Karpas-422 (cell line): Measurements from ENCODE around the gene PSMB3. TPM values are rescaled to one million over a fixed set of nuclear protein-coding genes. Genes with fewer than 3 reads are reported as not detected.
"Not testable (repeated sequence)": the region's sequence is repeated elsewhere in the genome, so short reads cannot be mapped to it uniquely, and the experiment has no call there.

Source experiments
- DNase-seq: peaks from one replicate; pipeline ENCODE4 v3.0.0-alpha.2; 2015
- H2AFZ ChIP-seq: fragments of 200-600 bp; sonication (generic); 2 replicates; pipeline ENCODE4 v1.6.1; 2014; ENCODE audit warnings: antibody characterized with exemption, low read length, mixed read lengths
- H3K27ac ChIP-seq: fragments of 200-600 bp; sonication (generic); 2 replicates; pipeline ENCODE4 v1.5.1; 2014; ENCODE audit warnings: mild to moderate bottlenecking, low read length, moderate library complexity
- H3K27me3 ChIP-seq: fragments of 200-600 bp; sonication (generic); 2 replicates; pipeline ENCODE4 v1.6.1; 2014; ENCODE audit warnings: low read length, mixed read lengths
- H3K36me3 ChIP-seq: fragments of 200-600 bp; sonication (generic); 2 replicates; pipeline ENCODE4 v1.6.1; 2014; ENCODE audit warnings: low read length, mixed read lengths; ENCODE audit not compliant: insufficient read depth
- H3K4me1 ChIP-seq: fragments of 200-600 bp; sonication (generic); 2 replicates; pipeline ENCODE4 v1.6.1; 2014; ENCODE audit warnings: mild to moderate bottlenecking, low read length, mixed read lengths
- H3K4me2 ChIP-seq: fragments of 200-600 bp; sonication (generic); 2 replicates; pipeline ENCODE4 v1.6.1; 2014; ENCODE audit warnings: low read length, low read depth, mild to moderate bottlenecking; ENCODE audit not compliant: poor library complexity, severe bottlenecking
- H3K4me3 ChIP-seq: fragments of 200-600 bp; sonication (generic); 2 replicates; pipeline ENCODE4 v1.5.1; 2014; ENCODE audit warnings: mild to moderate bottlenecking, antibody characterized with exemption, low read length, mixed read lengths
- H3K79me2 ChIP-seq: fragments of 200-600 bp; sonication (generic); 2 replicates; pipeline ENCODE4 v1.6.1; 2014; ENCODE audit warnings: mild to moderate bottlenecking, low read length, mixed read lengths
- H3K9ac ChIP-seq: fragments of 200-600 bp; sonication (generic); 2 replicates; pipeline ENCODE4 v1.6.0; 2014; ENCODE audit warnings: low read length
- H3K9me2 ChIP-seq: fragments of 200-600 bp; sonication (generic), shearing (Covaris generic); replicated peaks from 2 replicates; pipeline ENCODE4 v1.6.0; 2014; ENCODE audit warnings: mild to moderate bottlenecking, low read length, moderate library complexity; ENCODE audit not compliant: insufficient read depth
- H3K9me3 ChIP-seq: fragments of 300-700, 200-600 bp; sonication (generic); 2 replicates; pipeline ENCODE4 v1.6.1; 2014; ENCODE audit warnings: low read length, mixed read lengths
- H4K20me1 ChIP-seq: fragments of 200-600 bp; sonication (generic); 2 replicates; pipeline ENCODE4 v1.6.1; 2014; ENCODE audit warnings: mild to moderate bottlenecking, antibody characterized with exemption, low read length, low read depth; ENCODE audit not compliant: insufficient read depth
- total RNA-seq: library from RNA; depleted of rRNA; stranded (reverse); fragments of >200 nt; shearing (Covaris generic); gene quantifications from 2 replicates; pipeline ENCODE4 v1.2.3, GENCODE V29; 2014; ENCODE audit warnings: low replicate concordance

Gene PSMB3
- total RNA-seq, 1 experiment from 2014 or later = 277 TPM

- Histone ChIP-seq H3K4me1 (no peaks in the 10 kb centered on the region), H3K9me2 (no peaks in the 10 kb centered on the region), H2AFZ (no peak overlapping the region), H3K27ac (no peak overlapping the region), H3K4me2 (no peak overlapping the region), H3K36me3 (no peaks in the 10 kb centered on the region; the same call in 1 of the 2 replicates), H3K4me3 (no peak overlapping the region), H3K79me2 (no peaks in the 10 kb centered on the region), H3K9me3 (no peaks in the 10 kb centered on the region), H3K27me3 (no peaks in the 10 kb centered on the region), H4K20me1 (0 out of 2 replicates have a peak, but pooled peaks cover 2% of the 10 kb centered on the region), H3K9ac (no peak overlapping the region)
- DNase-seq = no peak
These were observed 31.6 kb upstream of the PSMB3 start for GRCh38 chr17:38720941-38721340.

GRCh38 chr17:38721802-38722201 lies 30.7 kb upstream of the PSMB3 start:
- H3K9ac ChIP-seq = no peak overlapping the region

GRCh38 chr17:38724337-38724988 lies 28.1 kb upstream of the PSMB3 start:
- H3K9me2 ChIP-seq = no peaks in the 10 kb centered on the region
- H3K79me2 ChIP-seq = no peaks in the 10 kb centered on the region
- H3K9me3 ChIP-seq = no peaks in the 10 kb centered on the region
- no peak for DNase-seq
- no peak overlapping the region for H3K4me3 ChIP-seq
- H3K4me2 ChIP-seq = no peak overlapping the region
- H3K36me3 ChIP-seq = no peaks in the 10 kb centered on the region; the same call in 1 of the 2 replicates
- no peak overlapping the region for H3K27ac ChIP-seq
- peaks cover 18% of the 10 kb centered on the region for H3K4me1 ChIP-seq
- no peak overlapping the region for H2AFZ ChIP-seq
- H4K20me1 ChIP-seq = no peaks in the 10 kb centered on the region
- no peak overlapping the region for H3K9ac ChIP-seq
- H3K27me3 ChIP-seq = no peaks in the 10 kb centered on the region

More at GRCh38 chr17:38721802-38722201, 30.7 kb upstream of the PSMB3 start:
- Histone ChIP-seq H3K9me3 (no peaks in the 10 kb centered on the region), H3K79me2 (no peaks in the 10 kb centered on the region), H3K36me3 (no peaks in the 10 kb centered on the region; the same call in 1 of the 2 replicates), H3K9me2 (no peaks in the 10 kb centered on the region), H2AFZ (no peak overlapping the region), H3K4me3 (no peak overlapping the region), H3K27me3 (no peaks in the 10 kb centered on the region), H3K4me1 (no peaks in the 10 kb centered on the region), H3K27ac (no peak overlapping the region), H3K4me2 (no peak overlapping the region), H4K20me1 (0 out of 2 replicates have a peak, but pooled peaks cover 2% of the 10 kb centered on the region)
- DNase-seq = no peak

- Histone ChIP-seq H3K79me2 (no peaks in the 10 kb centered on the region), H3K27me3 (no peaks in the 10 kb centered on the region), H3K9ac (no peak overlapping the region), H3K4me1 (peaks cover 22% of the 10 kb centered on the region), H3K9me2 (no peaks in the 10 kb centered on the region), H4K20me1 (no peaks in the 10 kb centered on the region), H3K4me3 (no peak overlapping the region), H3K36me3 (no peaks in the 10 kb centered on the region; the same call in 1 of the 2 replicates), H3K27ac (no peak overlapping the region), H3K9me3 (no peaks in the 10 kb centered on the region), H3K4me2 (no peak overlapping the region), H2AFZ (no peak overlapping the region)
- DNase-seq = no peak
These were observed 27.5 kb upstream of the PSMB3 start for GRCh38 chr17:38725066-38725465.

- not testable (repeated sequence) for DNase-seq, H3K36me3 ChIP-seq, H3K9me2 ChIP-seq, H3K79me2 ChIP-seq, H3K4me3 ChIP-seq, H3K9me3 ChIP-seq, H3K27me3 ChIP-seq, H4K20me1 ChIP-seq, H2AFZ ChIP-seq, H3K27ac ChIP-seq, H3K9ac ChIP-seq, H3K4me2 ChIP-seq
- H3K4me1 ChIP-seq = peaks cover 25% of the 10 kb centered on the region
These were observed 26.4 kb upstream of the PSMB3 start for GRCh38 chr17:38726145-38726544.

- H3K9me3 ChIP-seq = no peaks in the 10 kb centered on the region
- no peaks in the 10 kb centered on the region for H3K27me3 ChIP-seq
- no peak overlapping the region for H3K4me3 ChIP-seq
- H3K9ac ChIP-seq = no peak overlapping the region
- peaks cover 36% of the 10 kb centered on the region for H3K4me1 ChIP-seq
- H3K27ac ChIP-seq = peak overlapping the region; percentile 43
- no peak overlapping the region for H3K4me2 ChIP-seq
- H3K36me3 ChIP-seq = no peaks in the 10 kb centered on the region
- no peak for DNase-seq
- peaks cover 15% of the 10 kb centered on the region for H3K79me2 ChIP-seq
- no peaks in the 10 kb centered on the region for H4K20me1 ChIP-seq
- no peak overlapping the region for H2AFZ ChIP-seq
- H3K9me2 ChIP-seq = no peaks in the 10 kb centered on the region
These were observed 24.8 kb upstream of the PSMB3 start for GRCh38 chr17:38727736-38728135.

- Histone ChIP-seq H3K4me2 (no peak overlapping the region), H3K27ac (peak overlapping the region; percentile 43), H3K4me1 (peaks cover 36% of the 10 kb centered on the region), H2AFZ (no peak overlapping the region), H3K9me3 (no peaks in the 10 kb centered on the region), H3K36me3 (no peaks in the 10 kb centered on the region), H3K9me2 (no peaks in the 10 kb centered on the region), H3K27me3 (no peaks in the 10 kb centered on the region), H3K4me3 (no peak overlapping the region), H3K79me2 (peaks cover 15% of the 10 kb centered on the region), H3K9ac (no peak overlapping the region), H4K20me1 (no peaks in the 10 kb centered on the region)
- no peak for DNase-seq
These were observed 24.2 kb upstream of the PSMB3 start for GRCh38 chr17:38728290-38728831.

GRCh38 chr17:38729368-38729885 lies 23.1 kb upstream of the PSMB3 start:
- H4K20me1 ChIP-seq = 0 out of 2 replicates have a peak, but pooled peaks cover 3% of the 10 kb centered on the region

More at GRCh38 chr17:38729368-38729885, 23.1 kb upstream of the PSMB3 start:
- Histone ChIP-seq H3K9me3 (no peaks in the 10 kb centered on the region), H2AFZ (no peak overlapping the region), H3K27ac (peak overlapping the region; percentile 23; the same call in 1 of the 2 replicates), H3K4me1 (peaks cover 36% of the 10 kb centered on the region), H3K36me3 (no peaks in the 10 kb centered on the region), H3K4me3 (peak overlapping the region; percentile 69), H3K9me2 (no peaks in the 10 kb centered on the region), H3K79me2 (peaks cover 15% of the 10 kb centered on the region), H3K4me2 (peak overlapping the region; percentile 78), H3K27me3 (no peaks in the 10 kb centered on the region), H3K9ac (peak overlapping the region; percentile 84)
- no peak for DNase-seq
